CD4-positive, alpha-beta T cell treated with Interleukin-4 for 1 hour (primary cell): ENCODE measurements around the gene ACTR6.
A peak's percentile ranks its signal among the peaks of the same experiment; 100 is the strongest.
"Not testable (repeated sequence)": the region's sequence is repeated elsewhere in the genome, so short reads cannot be mapped to it uniquely, and the experiment has no call there.

Source experiments
- DNase-seq, 2 donors: peaks; one replicate each; pipeline ENCODE4 v3.0.0-alpha.2; 2020 to 2022

ACTR6 gene

DNA sequence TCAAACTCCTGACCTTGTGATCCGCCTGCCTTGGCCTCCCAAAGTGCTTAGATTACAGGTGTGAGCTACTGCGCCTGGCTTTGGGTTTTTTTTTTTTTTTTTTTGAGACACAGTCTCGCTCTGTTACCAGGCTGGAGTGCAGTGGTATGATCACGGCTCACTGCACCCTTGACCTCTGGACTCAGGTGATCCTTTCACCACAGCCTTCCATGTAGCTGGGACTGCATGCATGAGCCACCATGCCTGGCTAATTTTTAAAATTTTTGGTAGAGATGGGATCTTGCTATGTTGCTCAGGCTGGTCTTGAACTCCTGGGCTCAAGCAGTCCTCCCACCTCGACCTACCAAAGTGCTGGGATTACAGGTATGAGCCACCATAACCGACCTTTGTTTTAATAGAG lies 21.6 kb downstream of the ACTR6 start:
- DNase-seq, result not testable (repeated sequence)

DNA sequence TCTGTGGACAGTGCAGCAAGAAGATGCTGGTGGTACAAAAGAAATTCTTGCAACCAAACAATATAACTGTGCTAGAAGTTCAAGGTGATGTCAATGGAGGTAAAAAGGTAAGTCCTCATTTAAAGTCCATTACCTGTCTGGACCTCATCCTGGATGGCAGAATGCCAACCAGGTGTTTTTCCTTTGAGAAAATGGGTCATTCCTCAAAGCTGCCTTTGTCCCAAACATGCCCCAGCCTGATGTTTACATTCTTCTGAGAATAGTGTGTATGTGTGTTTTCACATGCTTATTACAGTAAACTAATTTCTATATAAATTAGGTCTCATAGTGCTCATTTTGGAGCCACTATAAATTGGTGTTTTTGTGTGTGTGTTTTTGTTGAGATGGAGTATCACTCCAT lies 24.9 kb downstream of the ACTR6 start:
- DNase-seq, result no peak

DNA sequence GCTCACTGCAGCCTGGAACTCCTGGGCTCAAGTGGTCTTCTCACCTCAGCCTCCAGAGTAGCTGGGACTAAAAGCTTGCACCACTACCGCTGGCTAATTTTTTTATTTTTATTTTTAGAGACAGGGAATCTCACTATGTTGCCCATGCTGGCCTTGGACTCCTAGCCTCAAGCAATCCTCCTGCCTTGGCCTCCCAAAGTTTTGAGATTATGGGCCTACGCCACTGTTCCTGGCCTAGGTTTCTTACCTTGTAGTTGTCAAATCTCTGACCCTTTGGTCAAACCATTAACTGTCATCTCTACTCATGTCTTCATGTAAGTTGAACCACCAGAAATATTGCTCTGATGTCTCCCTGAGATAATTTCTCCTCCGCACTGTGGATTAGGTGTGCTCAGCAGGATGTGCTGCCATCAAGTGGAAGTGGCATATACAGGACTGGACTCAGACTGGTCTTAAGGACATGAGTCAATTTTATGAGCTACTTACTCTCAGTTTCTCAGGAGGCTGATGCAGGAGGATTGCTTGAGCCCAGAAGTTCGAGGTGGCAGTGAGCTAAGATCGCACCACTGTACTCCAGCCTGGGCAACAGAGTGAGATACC lies 28.5 kb downstream of the ACTR6 start:
- DNase-seq, result no peak

GRCh38 chr12:100229876-100230275 lies 29.3 kb downstream of the ACTR6 start:
- DNase-seq, result no peak

- DNase-seq, result not testable (repeated sequence)
These were observed 31.3 kb downstream of the ACTR6 start for GRCh38 chr12:100231873-100232272.

DNA sequence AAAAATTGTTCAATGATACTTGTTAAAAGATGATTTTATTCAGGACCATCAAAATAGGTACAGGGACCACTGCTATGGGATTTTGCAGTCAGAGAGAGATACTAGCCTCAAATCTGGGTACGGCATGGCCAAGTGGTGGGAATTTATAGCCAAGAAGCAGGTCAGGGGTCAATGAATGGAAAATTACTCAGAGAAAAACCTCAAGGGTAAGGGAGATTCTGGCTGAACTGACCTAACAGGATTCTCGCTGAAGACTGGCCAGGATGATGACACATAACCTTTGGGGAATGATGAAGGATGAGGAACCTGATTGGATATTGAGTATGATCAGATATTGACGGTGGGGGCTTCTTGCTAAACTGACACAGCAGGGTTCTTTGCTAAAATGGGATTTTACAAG lies 33.6 kb downstream of the ACTR6 start:
- no peak for DNase-seq

GRCh38 chr12:100234591-100235304 lies 34.1 kb downstream of the ACTR6 start:
- peak in 1 of 2 donors; percentile 33 for DNase-seq

DNA sequence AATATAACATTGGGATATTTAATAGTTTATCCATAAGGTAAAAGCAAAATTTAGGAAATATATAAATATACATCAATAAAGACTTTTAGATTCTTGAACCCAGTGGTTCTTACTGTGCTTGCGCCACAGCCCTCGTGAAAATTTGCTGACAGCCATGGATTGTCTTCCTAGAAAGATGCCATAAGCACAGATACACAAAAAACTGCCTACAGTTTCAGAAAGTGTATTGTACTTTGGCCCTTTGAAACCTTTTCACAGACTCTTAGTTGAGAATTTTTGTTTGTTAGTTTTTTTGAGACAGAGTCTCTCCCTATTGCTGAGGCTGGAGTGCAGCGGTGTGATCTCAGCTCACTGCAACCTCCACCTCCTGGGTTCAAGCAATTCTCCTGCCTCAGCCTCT lies 38.2 kb downstream of the ACTR6 start:
- DNase-seq, result no peak

- DNase-seq, result no peak
These were observed 39.0 kb downstream of the ACTR6 start for GRCh38 chr12:100239589-100239988.

GRCh38 chr12:100243137-100243536 lies 42.5 kb downstream of the ACTR6 start:
- DNase-seq, result no peak

DNA sequence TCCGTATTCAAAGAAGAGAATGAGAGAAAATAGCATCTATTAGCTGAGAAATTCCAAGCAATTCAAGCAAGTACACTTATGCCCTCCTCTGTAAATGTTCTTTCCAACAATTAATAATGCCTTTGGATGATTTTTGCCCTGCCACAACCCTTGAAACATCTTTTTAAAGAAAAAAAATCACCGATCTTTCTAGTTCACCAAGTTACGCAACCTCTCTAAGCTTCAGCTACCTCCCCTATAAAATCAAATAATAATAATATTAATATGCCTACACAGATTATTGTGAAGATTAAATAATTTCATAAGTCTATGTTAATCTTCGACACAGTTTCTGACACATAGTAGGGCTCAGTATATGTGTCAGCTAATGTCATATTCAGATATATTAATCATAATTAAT lies 47.1 kb downstream of the ACTR6 start:
- no peak for DNase-seq

- no peak for DNase-seq
These were observed 48.3 kb downstream of the ACTR6 start for GRCh38 chr12:100248886-100249285.

GRCh38 chr12:100249941-100250340 lies 49.3 kb downstream of the ACTR6 start:
- DNase-seq, result no peak

GRCh38 chr12:100251917-100252316 lies 51.3 kb downstream of the ACTR6 start:
- no peak for DNase-seq

GRCh38 chr12:100253437-100253836 lies 52.8 kb downstream of the ACTR6 start:
- DNase-seq, result no peak

GRCh38 chr12:100254876-100255275 lies 54.3 kb downstream of the ACTR6 start:
- no peak for DNase-seq

- DNase-seq, result no peak
These were observed 57.5 kb downstream of the ACTR6 start for GRCh38 chr12:100258127-100258526.

DNA sequence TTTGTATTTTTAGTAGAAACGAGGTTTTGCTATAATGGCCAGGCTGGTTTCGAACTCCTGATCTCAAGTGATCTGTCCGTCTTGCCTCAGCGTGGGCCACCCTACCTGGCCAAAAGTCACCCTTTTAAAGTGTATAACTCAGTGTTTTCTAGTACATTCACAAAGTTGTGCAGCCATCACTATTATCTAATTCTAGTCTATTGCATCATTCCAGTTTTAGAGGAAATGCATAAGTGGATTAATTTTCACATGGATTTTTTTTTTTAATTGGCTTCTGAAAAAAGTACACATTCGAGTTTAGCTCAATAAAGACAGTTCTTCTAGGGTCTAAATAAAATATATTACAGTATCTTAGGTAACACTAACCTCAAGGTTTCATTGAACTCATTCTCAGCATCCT lies 62.5 kb downstream of the ACTR6 start:
- DNase-seq, result no peak

DNA sequence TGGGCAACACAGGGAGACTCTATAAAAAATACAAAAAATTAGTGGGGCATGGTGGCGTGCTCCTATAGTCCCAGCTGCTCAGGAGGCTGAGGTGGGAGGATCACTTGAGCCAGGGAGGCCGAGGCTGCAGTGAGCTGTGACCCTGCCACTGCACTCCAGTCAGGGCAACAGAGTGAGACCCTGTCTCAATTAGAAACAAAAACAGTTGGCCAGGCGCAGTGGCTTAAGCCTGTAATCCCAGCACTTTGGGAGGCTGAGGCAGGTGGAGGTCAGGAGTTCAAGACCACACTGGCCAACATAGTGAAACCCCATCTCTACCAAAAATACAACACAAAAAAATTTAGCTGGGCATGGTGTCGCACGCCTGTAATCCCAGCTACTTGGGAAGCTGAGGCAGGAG lies 64.5 kb downstream of the ACTR6 start:
- not testable (repeated sequence) for DNase-seq

DNA sequence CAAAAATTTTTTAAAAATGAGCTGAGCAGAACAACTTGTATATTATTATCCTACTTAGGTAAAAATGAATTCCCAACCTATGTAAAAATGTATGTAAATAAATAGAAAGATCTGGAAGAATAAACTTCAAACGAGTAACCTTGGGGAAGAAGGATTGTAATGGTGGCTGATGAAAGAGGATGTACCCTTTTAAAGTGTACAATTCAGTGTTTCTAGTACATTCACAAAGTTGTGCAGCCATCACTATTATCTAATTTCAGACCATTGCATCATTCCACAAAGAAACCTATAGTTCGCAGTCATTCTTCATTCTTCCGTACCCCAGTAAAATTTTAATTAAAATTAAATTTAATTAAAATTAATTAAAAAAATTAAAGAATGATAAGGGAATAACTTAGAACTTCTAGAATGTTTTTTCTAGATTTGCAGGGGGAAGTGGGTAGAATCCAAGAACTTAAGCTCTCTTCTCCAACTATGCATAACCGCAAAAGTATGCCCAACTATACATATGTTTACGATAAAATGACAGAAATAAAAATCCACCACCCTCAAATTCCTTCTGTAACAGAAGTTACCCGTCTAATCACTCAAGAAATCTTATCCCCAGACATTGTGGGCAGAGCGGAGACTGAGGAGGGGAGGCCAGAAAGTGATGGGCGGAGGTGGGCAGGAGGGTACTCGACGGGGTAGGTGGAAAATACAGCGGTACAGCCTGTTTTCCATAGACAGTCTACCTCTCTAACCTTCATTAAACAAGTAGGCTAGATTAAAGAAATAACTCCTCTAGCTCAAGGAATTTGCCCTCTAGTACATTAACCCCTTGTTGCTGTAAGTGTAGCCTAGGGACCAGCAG lies 65.3 kb downstream of the ACTR6 start:
- no peak for DNase-seq

DNA sequence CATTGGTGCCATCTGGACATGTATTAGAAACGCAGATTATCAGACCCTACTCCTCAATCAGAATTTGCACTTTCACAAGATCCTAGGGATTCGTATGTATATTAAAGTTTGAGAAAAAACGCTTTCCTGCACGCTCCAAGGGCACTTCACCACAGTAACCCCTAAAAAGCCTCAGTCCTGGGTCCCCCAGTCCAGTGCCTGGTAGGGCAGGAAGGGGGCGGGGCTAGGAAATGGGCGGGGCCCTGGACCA lies 65.9 kb downstream of the ACTR6 start:
- DNase-seq, result no peak

DNA sequence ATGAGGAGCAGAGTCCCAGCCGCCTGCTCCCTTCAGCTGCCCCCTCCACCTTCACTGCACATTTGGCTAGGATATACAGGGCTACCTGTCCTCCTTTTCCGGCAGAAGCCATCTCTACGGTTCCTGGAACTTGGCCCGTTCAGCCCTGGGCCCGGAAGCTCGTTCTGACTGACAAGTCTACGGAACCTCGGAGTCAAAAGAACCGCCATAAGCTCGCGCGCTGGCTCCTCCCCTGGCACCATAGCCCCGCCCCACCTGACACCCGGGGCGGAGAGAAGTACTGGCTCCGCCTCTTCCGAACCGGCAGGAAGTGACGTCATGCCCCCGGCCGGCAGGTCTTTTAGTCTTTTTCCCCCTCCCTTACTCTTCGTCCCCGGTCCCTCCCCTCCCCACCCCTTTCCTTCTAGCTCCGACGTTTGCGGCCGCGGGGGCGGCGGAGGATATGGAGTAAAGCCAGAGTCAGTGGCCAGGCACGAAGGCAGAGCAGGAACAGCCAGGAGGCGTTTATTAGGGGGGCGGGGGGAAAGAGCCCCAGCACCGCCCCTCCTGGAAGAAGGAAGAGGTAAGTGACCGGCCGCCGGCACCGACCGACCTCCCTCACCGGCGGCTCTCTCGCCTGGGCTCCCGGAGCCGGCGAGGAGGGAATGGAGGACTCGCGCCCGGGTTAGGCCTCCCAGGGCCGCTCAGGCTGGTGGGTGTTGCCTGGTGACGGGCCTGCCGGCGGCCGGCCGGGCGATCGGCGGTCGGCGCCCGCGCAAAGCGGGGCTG lies 66.4 kb downstream of the ACTR6 start, which contains the start of the genes DEPDC4 and SCYL2:
Gene DEPDC4, minus strand, starts transcription at position 245 of the 768 bp plus-strand sequence. Its CDS starts 3 bp downstream, at position 242.
Gene SCYL2, plus strand, starts transcription at position 343 of the 768 bp plus-strand sequence. CDS start 15,794 bp downstream, outside the sequence.
- DNase-seq, result peak; percentile 94 to 95
